T-helper 1 cell treated with Interleukin-12 subunit alpha and Interleukin-12 subunit beta and Interleukin-4 antibody, amounts not matched to agents 30 μg/mL and 1 μg/mL, for 36 hours (primary cell): ENCODE measurements around the gene CYTIP.
A peak's percentile ranks its signal among the peaks of the same experiment; 100 is the strongest.

Experiments used
- H3K27ac Mint-ChIP-seq: one replicate; pipeline ENCODE4 v1.8.0; 2021; ENCODE audit warnings: mild to moderate bottlenecking, mixed read lengths
- H3K27me3 Mint-ChIP-seq: one replicate; pipeline ENCODE4 v1.8.0; 2021; ENCODE audit warnings: low read depth, mixed read lengths
- H3K36me3 Mint-ChIP-seq: one replicate; pipeline ENCODE4 v1.8.0; 2021; ENCODE audit warnings: low read depth, mixed read lengths
- H3K4me1 Mint-ChIP-seq: one replicate; pipeline ENCODE4 v1.8.0; 2021; ENCODE audit warnings: low read depth, mixed read lengths
- H3K4me3 Mint-ChIP-seq: one replicate; pipeline ENCODE4 v1.8.0; 2021; ENCODE audit warnings: mild to moderate bottlenecking, moderate library complexity, mixed read lengths
- H3K9me3 Mint-ChIP-seq: one replicate; pipeline ENCODE4 v1.8.0; 2021; ENCODE audit warnings: mixed read lengths

CYTIP gene

GRCh38 chr2:157473581-157473980, 29.7 kb upstream of the CYTIP start:
- H3K4me1 Mint-ChIP-seq: peaks cover 82% of the 10 kb centered on the region
- peak overlapping the region; percentile 83 for H3K27ac Mint-ChIP-seq
- H3K27me3 Mint-ChIP-seq: no peaks in the 10 kb centered on the region
- peak overlapping the region; percentile 54 for H3K4me3 Mint-ChIP-seq
- H3K36me3 Mint-ChIP-seq: peaks cover 14% of the 10 kb centered on the region
- no peaks in the 10 kb centered on the region for H3K9me3 Mint-ChIP-seq

- Mint-ChIP-seq H3K27me3 (no peaks in the 10 kb centered on the region), H3K9me3 (no peaks in the 10 kb centered on the region), H3K4me1 (peaks cover 87% of the 10 kb centered on the region), H3K36me3 (peaks cover 28% of the 10 kb centered on the region), H3K27ac (peak overlapping the region; percentile 94), H3K4me3 (peak overlapping the region; percentile 42)
These were observed 27.2 kb upstream of the CYTIP start for GRCh38 chr2:157471078-157471477.

- H3K4me3 Mint-ChIP-seq: peak overlapping the region; percentile 67
- peaks cover 4% of the 10 kb centered on the region for H3K9me3 Mint-ChIP-seq
These were observed 26.4 kb upstream of the CYTIP start for GRCh38 chr2:157470321-157470720.

GRCh38 chr2:157469726-157470125, 25.8 kb upstream of the CYTIP start:
- Mint-ChIP-seq H3K36me3 (peaks cover 26% of the 10 kb centered on the region), H3K27me3 (no peaks in the 10 kb centered on the region), H3K27ac (peak overlapping the region; percentile 94), H3K4me1 (peaks cover 87% of the 10 kb centered on the region), H3K9me3 (peaks cover 4% of the 10 kb centered on the region), H3K4me3 (peak overlapping the region; percentile 67)

More at GRCh38 chr2:157470321-157470720, 26.4 kb upstream of the CYTIP start:
- peak overlapping the region; percentile 94 for H3K27ac Mint-ChIP-seq
- peaks cover 86% of the 10 kb centered on the region for H3K4me1 Mint-ChIP-seq
- peaks cover 26% of the 10 kb centered on the region for H3K36me3 Mint-ChIP-seq
- no peaks in the 10 kb centered on the region for H3K27me3 Mint-ChIP-seq

- Mint-ChIP-seq H3K4me3 (peak overlapping the region; percentile 67), H3K27ac (peak overlapping the region; percentile 94), H3K4me1 (peaks cover 87% of the 10 kb centered on the region), H3K36me3 (peaks cover 29% of the 10 kb centered on the region), H3K27me3 (no peaks in the 10 kb centered on the region), H3K9me3 (peaks cover 4% of the 10 kb centered on the region)
These were observed 25.2 kb upstream of the CYTIP start for GRCh38 chr2:157468931-157469708.

GRCh38 chr2:157466764-157467163, 22.9 kb upstream of the CYTIP start:
- peak overlapping the region; percentile 94 for H3K27ac Mint-ChIP-seq
- H3K4me3 Mint-ChIP-seq: no peak overlapping the region

GRCh38 chr2:157465554-157465953, 21.7 kb upstream of the CYTIP start:
- H3K27me3 Mint-ChIP-seq: no peaks in the 10 kb centered on the region
- H3K36me3 Mint-ChIP-seq: peaks cover 21% of the 10 kb centered on the region
- peaks cover 4% of the 10 kb centered on the region for H3K9me3 Mint-ChIP-seq
- peaks cover 84% of the 10 kb centered on the region for H3K4me1 Mint-ChIP-seq
- H3K4me3 Mint-ChIP-seq: peak overlapping the region; percentile 5
- peak overlapping the region; percentile 94 for H3K27ac Mint-ChIP-seq

More at GRCh38 chr2:157466764-157467163, 22.9 kb upstream of the CYTIP start:
- peaks cover 4% of the 10 kb centered on the region for H3K9me3 Mint-ChIP-seq
- H3K4me1 Mint-ChIP-seq: peaks cover 83% of the 10 kb centered on the region
- H3K27me3 Mint-ChIP-seq: no peaks in the 10 kb centered on the region
- peaks cover 21% of the 10 kb centered on the region for H3K36me3 Mint-ChIP-seq

- H3K4me3 Mint-ChIP-seq: peak overlapping the region; percentile 32
- H3K36me3 Mint-ChIP-seq: peaks cover 23% of the 10 kb centered on the region
- H3K9me3 Mint-ChIP-seq: peaks cover 4% of the 10 kb centered on the region
- peak overlapping the region; percentile 94 for H3K27ac Mint-ChIP-seq
- no peaks in the 10 kb centered on the region for H3K27me3 Mint-ChIP-seq
- H3K4me1 Mint-ChIP-seq: peaks cover 83% of the 10 kb centered on the region
These were observed 19.1 kb upstream of the CYTIP start for GRCh38 chr2:157463002-157463401.

GRCh38 chr2:157460897-157461296, 17.0 kb upstream of the CYTIP start:
- H3K27me3 Mint-ChIP-seq: no peaks in the 10 kb centered on the region
- H3K4me3 Mint-ChIP-seq: peak overlapping the region; percentile 79
- H3K27ac Mint-ChIP-seq: peak overlapping the region; percentile 94
- peaks cover 15% of the 10 kb centered on the region for H3K36me3 Mint-ChIP-seq
- H3K9me3 Mint-ChIP-seq: peaks cover 4% of the 10 kb centered on the region
- peaks cover 83% of the 10 kb centered on the region for H3K4me1 Mint-ChIP-seq

- H3K27me3 Mint-ChIP-seq: no peaks in the 10 kb centered on the region
- no peaks in the 10 kb centered on the region for H3K9me3 Mint-ChIP-seq
- H3K4me3 Mint-ChIP-seq: peak overlapping the region; percentile 79
- H3K36me3 Mint-ChIP-seq: peaks cover 12% of the 10 kb centered on the region
- H3K4me1 Mint-ChIP-seq: peaks cover 83% of the 10 kb centered on the region
- peak overlapping the region; percentile 94 for H3K27ac Mint-ChIP-seq
These were observed 16.5 kb upstream of the CYTIP start for GRCh38 chr2:157460384-157460837.

- no peaks in the 10 kb centered on the region for H3K27me3 Mint-ChIP-seq
- peaks cover 80% of the 10 kb centered on the region for H3K4me1 Mint-ChIP-seq
- no peaks in the 10 kb centered on the region for H3K9me3 Mint-ChIP-seq
- peak overlapping the region; percentile 94 for H3K27ac Mint-ChIP-seq
- peak overlapping the region; percentile 79 for H3K4me3 Mint-ChIP-seq
- H3K36me3 Mint-ChIP-seq: peaks cover 12% of the 10 kb centered on the region
These were observed 15.6 kb upstream of the CYTIP start for GRCh38 chr2:157459486-157459885.

- peaks cover 48% of the 10 kb centered on the region for H3K4me1 Mint-ChIP-seq
- H3K27me3 Mint-ChIP-seq: no peaks in the 10 kb centered on the region
- peaks cover 13% of the 10 kb centered on the region for H3K36me3 Mint-ChIP-seq
These were observed 3.9 kb upstream of the CYTIP start for GRCh38 chr2:157447741-157448140.

GRCh38 chr2:157447031-157447430, 3.1 kb upstream of the CYTIP start:
- Mint-ChIP-seq H3K4me3 (peak overlapping the region; percentile 79), H3K27ac (peak overlapping the region; percentile 89), H3K27me3 (no peaks in the 10 kb centered on the region), H3K9me3 (no peaks in the 10 kb centered on the region), H3K4me1 (peaks cover 45% of the 10 kb centered on the region), H3K36me3 (peaks cover 20% of the 10 kb centered on the region)

More at GRCh38 chr2:157447741-157448140, 3.9 kb upstream of the CYTIP start:
- H3K4me3 Mint-ChIP-seq: peak overlapping the region; percentile 79
- peak overlapping the region; percentile 89 for H3K27ac Mint-ChIP-seq
- H3K9me3 Mint-ChIP-seq: no peaks in the 10 kb centered on the region

- H3K27ac Mint-ChIP-seq: peak overlapping the region; percentile 96
- H3K36me3 Mint-ChIP-seq: peaks cover 44% of the 10 kb centered on the region
- H3K27me3 Mint-ChIP-seq: no peaks in the 10 kb centered on the region
- peaks cover 41% of the 10 kb centered on the region for H3K4me1 Mint-ChIP-seq
- H3K4me3 Mint-ChIP-seq: peak overlapping the region; percentile 97
- H3K9me3 Mint-ChIP-seq: no peaks in the 10 kb centered on the region
These were observed 752 bp upstream of the CYTIP start for GRCh38 chr2:157444641-157445040.

GRCh38 chr2:157443090-157443489, 799 bp downstream of the CYTIP start:
- H3K27me3 Mint-ChIP-seq: no peaks in the 10 kb centered on the region
- no peaks in the 10 kb centered on the region for H3K9me3 Mint-ChIP-seq
- peak overlapping the region; percentile 96 for H3K27ac Mint-ChIP-seq
- peaks cover 30% of the 10 kb centered on the region for H3K4me1 Mint-ChIP-seq
- peaks cover 56% of the 10 kb centered on the region for H3K36me3 Mint-ChIP-seq
- H3K4me3 Mint-ChIP-seq: peak overlapping the region; percentile 97
